NB4 (cell line): ENCODE measurements around the gene PJA1.

Experiments used
- DNase-seq: peaks from one replicate; pipeline ENCODE4 v3.0.0; 2010; ENCODE audit warnings: low read depth
- H3K4me3 ChIP-seq: one replicate; pipeline ENCODE4 v1.5.1; 2011; ENCODE audit warnings: mild to moderate bottlenecking, low read depth, low read length, moderate library complexity
- CTCF ChIP-seq: IDR thresholded peaks from one replicate; pipeline ENCODE4 v1.5.1; 2012; ENCODE audit warnings: low read depth, low read length
- MYC ChIP-seq: IDR thresholded peaks from 2 replicates; pipeline ENCODE4 v1.6.1; 2011; ENCODE audit warnings: low read depth, low read length
- POLR2A ChIP-seq: IDR thresholded peaks from 2 replicates; pipeline ENCODE4 v1.6.1; 2011; ENCODE audit warnings: mild to moderate bottlenecking; ENCODE audit not compliant: insufficient read length; ENCODE audit errors: extremely low read depth
- TF ChIP-seq, protein P1 (sequence below): IDR thresholded peaks from 2 replicates; pipeline ENCODE4 v1.6.1; 2011; ENCODE audit warnings: low read depth, low read length

Gene PJA1

GRCh38 chrX:69133921-69134542, 31.2 kb downstream of the PJA1 start:
- peak; percentile 25 for DNase-seq
- H3K4me3 ChIP-seq = no peak overlapping the region
- TF ChIP-seq POLR2A (no peak), CTCF (peak; percentile 14)
- TF ChIP-seq, protein P1, sequence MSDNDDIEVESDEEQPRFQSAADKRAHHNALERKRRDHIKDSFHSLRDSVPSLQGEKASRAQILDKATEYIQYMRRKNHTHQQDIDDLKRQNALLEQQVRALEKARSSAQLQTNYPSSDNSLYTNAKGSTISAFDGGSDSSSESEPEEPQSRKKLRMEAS = no peak

GRCh38 chrX:69131886-69132285, 33.4 kb downstream of the PJA1 start:
- TF ChIP-seq POLR2A (no peak), CTCF (no peak), MYC (no peak)
- TF ChIP-seq, protein P1 = no peak
- no peak overlapping the region for H3K4me3 ChIP-seq
- no peak for DNase-seq

DNA sequence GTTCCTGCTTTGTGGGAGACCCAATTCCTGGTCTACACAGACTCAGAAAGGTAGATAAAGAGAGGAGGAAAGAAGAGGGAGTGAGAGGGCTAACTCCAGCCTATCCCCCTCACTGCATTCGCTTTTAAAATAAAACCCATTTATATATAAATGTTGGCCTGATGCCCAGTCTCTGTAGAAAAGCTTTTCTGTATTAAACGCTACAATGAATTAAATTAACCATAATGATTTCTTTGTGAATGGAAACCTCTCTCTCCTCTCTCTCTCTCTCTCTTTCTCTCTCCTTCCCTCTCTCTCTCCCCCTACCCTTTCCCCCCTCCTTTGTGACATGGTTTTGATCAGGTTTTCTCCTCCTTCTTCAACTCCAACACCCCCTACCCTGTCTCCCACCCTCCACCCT, 34.8 kb downstream of the PJA1 start:
- no peak for DNase-seq
- H3K4me3 ChIP-seq = no peak overlapping the region
- TF ChIP-seq, protein P1 = no peak
- TF ChIP-seq POLR2A (no peak), MYC (no peak), CTCF (no peak)

DNA sequence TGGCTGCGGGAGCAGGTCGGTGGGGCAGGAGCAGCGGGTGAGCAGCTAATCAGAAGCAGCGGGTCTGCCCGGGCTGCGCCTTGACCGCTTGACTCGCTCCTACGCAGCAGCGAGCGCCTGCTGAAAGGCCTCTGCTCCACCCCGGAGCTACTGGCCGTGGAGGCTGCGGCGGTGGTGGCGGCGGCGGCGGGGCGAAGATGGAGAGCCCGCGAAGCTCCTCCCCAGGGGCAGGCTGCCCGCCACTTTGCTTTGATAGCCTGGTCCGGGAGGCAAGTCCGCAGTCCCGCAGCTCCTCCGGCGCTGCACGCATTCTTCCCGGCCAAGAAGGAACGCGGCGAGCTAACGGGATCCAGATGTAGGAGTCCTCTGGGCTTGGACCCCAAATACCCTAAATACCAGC, 36.7 kb downstream of the PJA1 start:
- TF ChIP-seq CTCF (no peak), MYC (no peak)
- TF ChIP-seq, protein P1 = no peak
- DNase-seq = no peak
- H3K4me3 ChIP-seq = no peak overlapping the region

DNA sequence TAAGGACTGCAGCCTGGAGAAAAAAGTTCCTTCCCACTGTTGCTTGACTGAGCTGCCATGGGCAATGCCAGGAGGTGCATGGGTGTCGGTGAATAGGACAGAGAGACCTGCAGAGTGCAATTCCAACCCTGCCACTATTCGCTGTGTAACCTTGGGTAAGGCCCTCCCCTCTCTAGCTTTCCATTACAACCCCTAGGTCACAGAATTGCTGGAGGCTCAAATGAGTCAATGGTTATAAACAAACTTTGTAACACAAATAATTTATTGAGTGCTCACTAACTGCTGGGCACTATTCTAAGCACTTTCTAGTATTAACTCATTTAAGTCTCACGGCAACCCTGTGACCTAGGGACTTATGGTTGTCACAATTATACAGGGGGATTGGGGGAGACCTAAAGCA, 37.8 kb downstream of the PJA1 start:
- TF ChIP-seq POLR2A (no peak), CTCF (no peak), MYC (no peak)
- TF ChIP-seq, protein P1 = no peak
- no peak for DNase-seq
- H3K4me3 ChIP-seq = no peak overlapping the region

- TF ChIP-seq CTCF (no peak), POLR2A (no peak), MYC (no peak)
- TF ChIP-seq, protein P1 = no peak
- H3K4me3 ChIP-seq = no peak overlapping the region
- DNase-seq = peak; percentile 22
These were observed 38.6 kb downstream of the PJA1 start for GRCh38 chrX:69126642-69127041.
